ENCODE data around the gene DNPEP. TPM values are rescaled to one million over a fixed set of nuclear protein-coding genes. Genes with fewer than 3 reads are reported as not detected.

The DNPEP gene
- total RNA-seq, 2 experiments from 2014 or later: 39.3 to 63.6 TPM

DNA sequence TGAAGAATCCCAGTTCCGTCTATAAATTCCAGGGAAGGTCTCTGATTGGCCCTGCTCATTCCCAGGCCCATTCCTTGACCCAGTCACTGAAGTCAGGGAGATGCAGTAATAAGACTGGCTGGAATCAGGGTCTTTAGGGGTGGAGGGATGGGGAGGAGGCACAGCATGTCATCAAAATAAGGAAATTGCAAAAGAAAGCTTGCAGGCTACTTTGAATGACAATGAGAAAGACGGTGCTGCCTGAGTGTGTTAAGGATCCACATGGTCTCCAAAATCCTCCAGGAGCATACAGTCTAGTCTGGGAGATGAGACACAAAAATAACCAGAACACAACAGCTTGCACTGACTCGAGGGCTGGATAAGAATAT, 28.5 kb upstream of the DNPEP start:
- no peak overlapping the region for H3K4me2 ChIP-seq (ENCODE audit: low read length)
- no peaks in the 10 kb centered on the region for H3K9me2 ChIP-seq (ENCODE audit: insufficient read depth, low read length)
- BruUV-seq (replicated peaks): no TSS peak
- ChIA-PET POLR2A (interaction anchor here (1.1 kb wide), 1 partner anchor 28 kb away, joined by 6 read pairs; the partner anchor contains the start of gene DNPEP), CTCF (ENCODE audit: unreplicated experiment) (no interaction called here)
- intact Hi-C loops (cut with micrococcal nuclease; ENCODE audit: unreplicated experiment): no loop called here
- no peak for DNase-seq (ENCODE audit: low spot score)
- H3K36me3 ChIP-seq (ENCODE audit: insufficient read depth, low read length): no peaks in the 10 kb centered on the region
- no peaks in the 10 kb centered on the region for H4K20me1 ChIP-seq (ENCODE audit: insufficient read depth, low read length)
- TF ChIP-seq, protein P1, sequence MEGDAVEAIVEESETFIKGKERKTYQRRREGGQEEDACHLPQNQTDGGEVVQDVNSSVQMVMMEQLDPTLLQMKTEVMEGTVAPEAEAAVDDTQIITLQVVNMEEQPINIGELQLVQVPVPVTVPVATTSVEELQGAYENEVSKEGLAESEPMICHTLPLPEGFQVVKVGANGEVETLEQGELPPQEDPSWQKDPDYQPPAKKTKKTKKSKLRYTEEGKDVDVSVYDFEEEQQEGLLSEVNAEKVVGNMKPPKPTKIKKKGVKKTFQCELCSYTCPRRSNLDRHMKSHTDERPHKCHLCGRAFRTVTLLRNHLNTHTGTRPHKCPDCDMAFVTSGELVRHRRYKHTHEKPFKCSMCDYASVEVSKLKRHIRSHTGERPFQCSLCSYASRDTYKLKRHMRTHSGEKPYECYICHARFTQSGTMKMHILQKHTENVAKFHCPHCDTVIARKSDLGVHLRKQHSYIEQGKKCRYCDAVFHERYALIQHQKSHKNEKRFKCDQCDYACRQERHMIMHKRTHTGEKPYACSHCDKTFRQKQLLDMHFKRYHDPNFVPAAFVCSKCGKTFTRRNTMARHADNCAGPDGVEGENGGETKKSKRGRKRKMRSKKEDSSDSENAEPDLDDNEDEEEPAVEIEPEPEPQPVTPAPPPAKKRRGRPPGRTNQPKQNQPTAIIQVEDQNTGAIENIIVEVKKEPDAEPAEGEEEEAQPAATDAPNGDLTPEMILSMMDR (conservative IDR thresholded peaks at IDR 0.05; ENCODE audit: low read length): no peak
- no peak for TF ChIP-seq EZH2phosphoT487 (IDR thresholded peaks at IDR 0.05; ENCODE audit: borderline replicate concordance, low read depth, low read length)
- H2AFZ ChIP-seq (ENCODE audit: low read length): no peak overlapping the region
- H3K79me2 ChIP-seq (ENCODE audit: insufficient read depth, low read depth, low read length): no peaks in the 10 kb centered on the region
- H3K9me3 ChIP-seq (ENCODE audit: low read length): no peaks in the 10 kb centered on the region
- no peak overlapping the region for H3K4me3 ChIP-seq (ENCODE audit: low read depth, low read length, poor library complexity, severe bottlenecking)
- no peak overlapping the region for H3K27ac ChIP-seq (ENCODE audit: low read depth, low read length, poor library complexity, severe bottlenecking)
- no peaks in the 10 kb centered on the region for H3K4me1 ChIP-seq (ENCODE audit: insufficient read depth, low read length, poor library complexity, severe bottlenecking)

DNA sequence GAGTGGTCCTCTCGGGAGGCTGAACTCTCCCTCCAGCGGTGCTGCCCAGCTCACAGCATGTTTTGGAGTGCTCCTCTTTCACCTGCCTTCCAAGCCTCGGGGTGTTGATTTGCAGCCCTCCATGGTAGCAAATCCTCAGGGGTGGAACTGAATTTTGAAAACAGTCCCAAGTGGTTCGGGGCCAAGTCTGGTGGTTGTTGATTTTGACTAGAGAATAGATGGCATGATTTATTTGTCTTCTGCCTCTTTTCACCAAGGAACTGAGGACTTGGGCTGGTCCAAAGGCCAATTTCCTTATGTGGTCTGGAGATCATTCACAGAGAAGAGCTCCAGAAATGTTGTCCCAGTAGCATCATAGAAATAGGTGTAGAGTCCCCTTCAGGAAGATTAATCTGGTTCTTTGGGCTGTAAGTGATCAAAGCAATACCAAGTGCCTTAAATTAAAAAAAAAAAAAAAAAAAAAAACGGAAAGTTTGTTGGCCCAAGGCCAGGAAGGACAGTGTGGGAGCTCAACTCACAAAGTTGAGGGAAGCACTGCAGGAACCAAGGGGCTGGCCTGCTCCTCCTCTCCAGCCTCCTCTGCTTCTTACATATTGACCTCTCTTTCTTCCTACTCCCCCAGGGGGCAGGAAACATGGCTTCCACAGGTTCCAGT, 28.0 kb upstream of the DNPEP start:
- Histone ChIP-seq H4K20me1 (ENCODE audit: insufficient read depth, low read length) (no peaks in the 10 kb centered on the region), H3K36me3 (ENCODE audit: insufficient read depth, low read length) (no peaks in the 10 kb centered on the region), H2AFZ (ENCODE audit: low read length) (no peak overlapping the region), H3K4me2 (ENCODE audit: low read length) (no peak overlapping the region), H3K4me3 (ENCODE audit: low read depth, low read length, poor library complexity, severe bottlenecking) (no peak overlapping the region), H3K4me1 (ENCODE audit: insufficient read depth, low read length, poor library complexity, severe bottlenecking) (no peaks in the 10 kb centered on the region), H3K27ac (ENCODE audit: low read depth, low read length, poor library complexity, severe bottlenecking) (no peak overlapping the region), H3K79me2 (ENCODE audit: insufficient read depth, low read depth, low read length) (no peaks in the 10 kb centered on the region), H3K9me2 (ENCODE audit: insufficient read depth, low read length) (no peaks in the 10 kb centered on the region), H3K9me3 (ENCODE audit: low read length) (no peaks in the 10 kb centered on the region)
- ChIA-PET CTCF (ENCODE audit: unreplicated experiment) (no interaction called here), POLR2A (interaction anchor here (0.7 to 1.1 kb wide), 2 partner anchors 27 to 673 kb away, joined by 5 to 6 read pairs; partner anchors contain the start of gene DNPEP)
- DNase-seq (ENCODE audit: low spot score): no peak
- TF ChIP-seq, protein P1 (conservative IDR thresholded peaks at IDR 0.05; ENCODE audit: low read length): no peak
- TF ChIP-seq EZH2phosphoT487 (IDR thresholded peaks at IDR 0.05; ENCODE audit: borderline replicate concordance, low read depth, low read length): no peak
- intact Hi-C loops (cut with micrococcal nuclease; ENCODE audit: unreplicated experiment): no loop called here
- no TSS peak for BruUV-seq (replicated peaks)

DNA sequence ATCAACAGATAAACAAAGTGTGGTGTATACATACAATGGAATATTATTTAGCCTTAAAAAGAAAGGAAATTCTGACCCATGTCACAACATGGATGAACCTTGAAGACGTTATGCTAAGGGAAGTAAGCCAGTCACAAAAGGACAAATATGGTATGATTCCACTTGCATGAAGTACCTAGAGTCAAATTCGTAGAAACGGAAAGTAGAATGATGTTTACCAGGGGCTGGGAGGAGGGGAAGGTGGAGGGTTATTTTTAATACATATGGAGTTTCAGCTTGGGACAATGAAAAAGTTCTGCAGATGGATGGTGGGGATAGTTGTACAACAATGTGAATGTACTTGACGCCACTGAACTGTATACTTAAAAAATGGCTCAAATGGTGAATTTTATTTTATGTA, 27.1 kb upstream of the DNPEP start:
- no TSS peak for BruUV-seq (replicated peaks)
- H3K9me2 ChIP-seq (ENCODE audit: insufficient read depth, low read length): no peaks in the 10 kb centered on the region
- no peak for DNase-seq (ENCODE audit: low spot score)
- no peaks in the 10 kb centered on the region for H3K79me2 ChIP-seq (ENCODE audit: insufficient read depth, low read depth, low read length)
- TF ChIP-seq, protein P1 (conservative IDR thresholded peaks at IDR 0.05; ENCODE audit: low read length): no peak
- TF ChIP-seq EZH2phosphoT487 (IDR thresholded peaks at IDR 0.05; ENCODE audit: borderline replicate concordance, low read depth, low read length): no peak
- no peak overlapping the region for H3K4me3 ChIP-seq (ENCODE audit: low read depth, low read length, poor library complexity, severe bottlenecking)
- H3K4me1 ChIP-seq (ENCODE audit: insufficient read depth, low read length, poor library complexity, severe bottlenecking): no peaks in the 10 kb centered on the region
- H4K20me1 ChIP-seq (ENCODE audit: insufficient read depth, low read length): no peaks in the 10 kb centered on the region
- no peak overlapping the region for H2AFZ ChIP-seq (ENCODE audit: low read length)
- H3K27ac ChIP-seq (ENCODE audit: low read depth, low read length, poor library complexity, severe bottlenecking): no peak overlapping the region
- intact Hi-C loops (cut with micrococcal nuclease; ENCODE audit: unreplicated experiment): no loop called here
- H3K36me3 ChIP-seq (ENCODE audit: insufficient read depth, low read length): no peaks in the 10 kb centered on the region
- ChIA-PET POLR2A (no interaction called here), CTCF (ENCODE audit: unreplicated experiment) (no interaction called here)
- no peaks in the 10 kb centered on the region for H3K9me3 ChIP-seq (ENCODE audit: low read length)
- no peak overlapping the region for H3K4me2 ChIP-seq (ENCODE audit: low read length)

All from OCI-LY7 (cell line).